SK-N-SH treated with all-trans-retinoic acid at 6 μM for 48 hours (cell line): ENCODE results near the gene SMIM24.

ENCODE experiments used
- TSHZ2 ChIP-seq: fragments of 250-450 bp; sonication (Bioruptor Pico); IDR thresholded peaks from 2 replicates; pipeline ENCODE4 v1.5.0; 2020; ENCODE audit warnings: mild to moderate bottlenecking, moderate library complexity
- ZFP3 ChIP-seq: fragments of 250-450 bp; sonication (Bioruptor Pico); IDR thresholded peaks from 2 replicates; pipeline ENCODE4 v1.5.0; 2020; ENCODE audit warnings: mild to moderate bottlenecking, moderate library complexity
- ZFP30 ChIP-seq: fragments of 450-650 bp; formaldehyde crosslinking; IDR thresholded peaks from 2 replicates; pipeline ENCODE4 v1.5.0; 2022; ENCODE audit warnings: mild to moderate bottlenecking, moderate library complexity
- TF ChIP-seq, protein P1 (sequence below): fragments of 250-450 bp; sonication (Bioruptor Pico); IDR thresholded peaks from 2 replicates; pipeline ENCODE4 v1.5.1; 2020; ENCODE audit warnings: low read depth, mild to moderate bottlenecking, moderate library complexity

- TF ChIP-seq ZFP3 (no peak), TSHZ2 (CRISPR knock-in tag) (no peak), ZFP30 (CRISPR knock-in tag) (no peak)
- TF ChIP-seq, protein P1, sequence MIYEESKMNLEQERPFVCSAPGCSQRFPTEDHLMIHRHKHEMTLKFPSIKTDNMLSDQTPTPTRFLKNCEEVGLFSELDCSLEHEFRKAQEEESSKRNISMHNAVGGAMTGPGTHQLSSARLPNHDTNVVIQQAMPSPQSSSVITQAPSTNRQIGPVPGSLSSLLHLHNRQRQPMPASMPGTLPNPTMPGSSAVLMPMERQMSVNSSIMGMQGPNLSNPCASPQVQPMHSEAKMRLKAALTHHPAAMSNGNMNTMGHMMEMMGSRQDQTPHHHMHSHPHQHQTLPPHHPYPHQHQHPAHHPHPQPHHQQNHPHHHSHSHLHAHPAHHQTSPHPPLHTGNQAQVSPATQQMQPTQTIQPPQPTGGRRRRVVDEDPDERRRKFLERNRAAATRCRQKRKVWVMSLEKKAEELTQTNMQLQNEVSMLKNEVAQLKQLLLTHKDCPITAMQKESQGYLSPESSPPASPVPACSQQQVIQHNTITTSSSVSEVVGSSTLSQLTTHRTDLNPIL (CRISPR knock-in tag), result no peak
Measured at GRCh38 chr19:3500429-3501101, 20.2 kb upstream of the SMIM24 start, which contains the start of gene DOHH.
